Suprapubic skin (tissue), 3 donors: Measurements from ENCODE around the gene CHIT1.

ENCODE experiments used
- POLR2A ChIP-seq, 2 donors: fragments of 450-650 bp; IDR thresholded peaks; one replicate each; pipeline ENCODE4 v1.6.1; 2017; ENCODE audit warnings: antibody characterized with exemption in 2 of 2, mild to moderate bottlenecking in 2 of 2, moderate library complexity in 2 of 2
- TF ChIP-seq, protein P1 (sequence below), 2 donors: fragments of 200-600 bp in 1 of 2; fragments of 450-650 bp in 1 of 2; sonication (generic) in 1 of 2; IDR thresholded peaks; one replicate each; pipeline ENCODE4 v1.5.1; 2016 to 2019; ENCODE audit warnings: antibody characterized with exemption in 2 of 2, mild to moderate bottlenecking in 1 of 2, moderate library complexity in 1 of 2

DNA sequence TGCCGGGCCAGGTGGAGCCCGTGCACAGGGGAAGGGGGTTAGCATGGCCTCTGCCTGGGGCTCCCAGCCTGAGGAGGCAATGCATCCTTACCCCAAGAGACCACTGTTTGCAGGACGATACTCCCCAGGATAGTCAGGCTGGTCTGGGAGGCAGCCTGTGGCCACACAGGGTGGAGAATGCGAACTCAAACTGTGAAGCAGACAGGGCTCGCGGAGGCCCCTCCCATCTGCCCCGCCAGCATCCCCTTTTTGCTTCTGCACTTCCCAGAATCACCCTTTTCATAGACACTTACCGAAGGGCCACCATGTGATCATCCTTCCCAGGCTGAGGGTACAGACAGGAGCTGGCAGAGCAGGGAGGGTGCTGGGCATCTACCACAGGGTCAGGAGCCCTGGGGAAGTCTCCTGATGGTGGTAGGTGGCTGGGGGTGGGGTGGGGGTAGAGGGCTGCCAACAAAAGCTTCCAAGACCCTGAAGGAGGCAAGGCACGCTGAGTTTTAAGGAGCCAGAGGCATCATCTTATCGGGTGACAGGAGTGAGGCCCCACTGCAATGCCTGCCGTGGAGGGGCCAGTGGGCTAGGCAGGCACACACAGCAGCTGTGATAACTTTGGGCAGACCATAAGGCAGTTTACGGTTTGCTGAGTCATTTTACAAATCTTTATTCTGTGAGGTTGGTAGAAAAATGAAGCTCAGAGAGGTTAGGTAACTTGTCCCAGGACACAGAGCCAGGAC lies 44.6 kb upstream of the CHIT1 start:
- TF ChIP-seq, protein P1, sequence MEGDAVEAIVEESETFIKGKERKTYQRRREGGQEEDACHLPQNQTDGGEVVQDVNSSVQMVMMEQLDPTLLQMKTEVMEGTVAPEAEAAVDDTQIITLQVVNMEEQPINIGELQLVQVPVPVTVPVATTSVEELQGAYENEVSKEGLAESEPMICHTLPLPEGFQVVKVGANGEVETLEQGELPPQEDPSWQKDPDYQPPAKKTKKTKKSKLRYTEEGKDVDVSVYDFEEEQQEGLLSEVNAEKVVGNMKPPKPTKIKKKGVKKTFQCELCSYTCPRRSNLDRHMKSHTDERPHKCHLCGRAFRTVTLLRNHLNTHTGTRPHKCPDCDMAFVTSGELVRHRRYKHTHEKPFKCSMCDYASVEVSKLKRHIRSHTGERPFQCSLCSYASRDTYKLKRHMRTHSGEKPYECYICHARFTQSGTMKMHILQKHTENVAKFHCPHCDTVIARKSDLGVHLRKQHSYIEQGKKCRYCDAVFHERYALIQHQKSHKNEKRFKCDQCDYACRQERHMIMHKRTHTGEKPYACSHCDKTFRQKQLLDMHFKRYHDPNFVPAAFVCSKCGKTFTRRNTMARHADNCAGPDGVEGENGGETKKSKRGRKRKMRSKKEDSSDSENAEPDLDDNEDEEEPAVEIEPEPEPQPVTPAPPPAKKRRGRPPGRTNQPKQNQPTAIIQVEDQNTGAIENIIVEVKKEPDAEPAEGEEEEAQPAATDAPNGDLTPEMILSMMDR (IDR thresholded peaks at IDR 0.05) = no peak
- no peak for TF ChIP-seq POLR2A (IDR thresholded peaks at IDR 0.05)
